OCI-LY1 (cell line): ENCODE results near the gene DLX1.

ENCODE experiments used
- CTCF ChIP-seq: fragments of 200-600 bp; sonication (generic), shearing (Covaris generic); IDR thresholded peaks from 2 replicates; pipeline ENCODE4 v1.5.1; 2017; ENCODE audit warnings: mild to moderate bottlenecking, antibody characterized with exemption, low read length, moderate library complexity, mixed read lengths
- EZH2 ChIP-seq: fragments of 200-600 bp; sonication (generic), shearing (Covaris generic); IDR thresholded peaks from 2 replicates; pipeline ENCODE4 v1.8.0; 2017; ENCODE audit warnings: borderline replicate concordance, mixed run types, mild to moderate bottlenecking, antibody characterized with exemption, low read length, moderate library complexity, mixed read lengths

- TF ChIP-seq EZH2 (no peak), CTCF (no peak)
These were observed 3.9 kb upstream of the DLX1 start for GRCh38 chr2:172081221-172082022.
